ENCODE data around the gene OR6V1. TPM values are rescaled to one million over a fixed set of nuclear protein-coding genes. Genes with fewer than 3 reads are reported as not detected.

OR6V1 gene
- total and polyA plus RNA-seq, 2 donors (not counting 1 experiment from before 2014, with no cell fraction given) = not detected

DNA sequence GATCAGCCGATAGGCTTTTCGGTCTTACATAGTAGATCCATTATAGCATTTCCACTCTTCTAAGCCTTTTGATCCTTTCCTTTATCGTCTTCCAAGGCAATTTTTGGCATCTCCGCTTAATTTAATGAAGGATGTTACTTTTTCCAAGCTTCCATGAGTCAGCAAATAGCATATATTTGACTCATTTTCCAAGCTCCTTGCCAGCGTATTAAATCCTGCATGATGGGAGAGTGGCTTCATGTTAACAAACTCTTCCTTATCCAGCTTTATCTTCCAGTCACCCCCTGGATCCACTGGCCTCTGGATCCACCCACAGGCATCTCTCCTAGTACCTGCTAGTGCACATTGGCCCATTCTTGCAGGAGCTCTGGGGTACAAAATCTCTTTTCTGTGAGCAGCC, 38.2 kb upstream of the OR6V1 start:
- Histone ChIP-seq H3K9ac (ENCODE audit: low read length) (peak overlapping the region; percentile 58), H3K4me3 (ENCODE audit: control extremely low read depth in 1 of 5, extremely low read depth in 1 of 5, insufficient read depth in 1 of 5, low read depth in 2 of 5, low read length in 4 of 5) (no peak overlapping the region), H4K20me1 (ENCODE audit: control insufficient read depth, insufficient read depth, low read length, poor library complexity, severe bottlenecking) (no peaks in the 10 kb centered on the region), H2AFZ (ENCODE audit: insufficient read depth, low read depth, low read length, poor library complexity, severe bottlenecking) (peak overlapping the region; percentile 0), H3K4me2 (replicated peaks; ENCODE audit: low read depth, low read length, poor library complexity, severe bottlenecking) (peak overlapping the region; percentile 78), H3K9me3 (ENCODE audit: control extremely low read depth in 1 of 3, control insufficient read depth in 2 of 3, insufficient read depth in 1 of 3, low read length in 2 of 3) (no peaks in the 10 kb centered on the region), H3K79me2 (ENCODE audit: control insufficient read depth, insufficient read depth, low read length) (no peaks in the 10 kb centered on the region), H3K27me3 (replicated peaks in 1 of 4; ENCODE audit: control extremely low read depth in 1 of 4, control insufficient read depth in 3 of 4, insufficient read depth in 4 of 4, low read length in 3 of 4) (no peaks in the 10 kb centered on the region), H3K36me3 (replicated peaks in 1 of 2; ENCODE audit: control extremely low read depth in 1 of 2, control insufficient read depth in 1 of 2, extremely low read depth in 1 of 2, insufficient read depth in 2 of 2, low read length in 1 of 2) (no peaks in the 10 kb centered on the region), H3K4me1 (ENCODE audit: control insufficient read depth in 2 of 2, insufficient read depth in 2 of 2, low read length in 2 of 2) (peaks cover 75 to 83% of the 10 kb centered on the region in 2 donors), H3K27ac (ENCODE audit: low read length in 2 of 2) (peak overlapping the region in 1 of 2 donors; percentile 81)
- ChIA-PET POLR2A (no interaction called here), CTCF (interaction anchor here (0.9 to 24.7 kb wide), 7 partner anchors 8 to 249 kb away, joined by 3 to 809 read pairs (median 4); partner anchors contain the start of genes GSTK1 and TAS2R40)
- H3K9me3 Mint-ChIP-seq (ENCODE audit: insufficient read depth) = no peaks in the 10 kb centered on the region
- DNase-seq = no peak
- 100% methylated on average over 1 of the region's 5 CpGs for WGBS (ENCODE audit: insufficient coverage)
- no peak for TF ChIP-seq EZH2 (IDR thresholded peaks at IDR 0.05; ENCODE audit: borderline replicate concordance, insufficient read depth, low read depth, low read length, poor library complexity, severe bottlenecking)
- TF ChIP-seq, protein P1, sequence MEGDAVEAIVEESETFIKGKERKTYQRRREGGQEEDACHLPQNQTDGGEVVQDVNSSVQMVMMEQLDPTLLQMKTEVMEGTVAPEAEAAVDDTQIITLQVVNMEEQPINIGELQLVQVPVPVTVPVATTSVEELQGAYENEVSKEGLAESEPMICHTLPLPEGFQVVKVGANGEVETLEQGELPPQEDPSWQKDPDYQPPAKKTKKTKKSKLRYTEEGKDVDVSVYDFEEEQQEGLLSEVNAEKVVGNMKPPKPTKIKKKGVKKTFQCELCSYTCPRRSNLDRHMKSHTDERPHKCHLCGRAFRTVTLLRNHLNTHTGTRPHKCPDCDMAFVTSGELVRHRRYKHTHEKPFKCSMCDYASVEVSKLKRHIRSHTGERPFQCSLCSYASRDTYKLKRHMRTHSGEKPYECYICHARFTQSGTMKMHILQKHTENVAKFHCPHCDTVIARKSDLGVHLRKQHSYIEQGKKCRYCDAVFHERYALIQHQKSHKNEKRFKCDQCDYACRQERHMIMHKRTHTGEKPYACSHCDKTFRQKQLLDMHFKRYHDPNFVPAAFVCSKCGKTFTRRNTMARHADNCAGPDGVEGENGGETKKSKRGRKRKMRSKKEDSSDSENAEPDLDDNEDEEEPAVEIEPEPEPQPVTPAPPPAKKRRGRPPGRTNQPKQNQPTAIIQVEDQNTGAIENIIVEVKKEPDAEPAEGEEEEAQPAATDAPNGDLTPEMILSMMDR (IDR thresholded peaks at IDR 0.05) = no peak
- intact Hi-C loops (cut with micrococcal nuclease) = no loop called here
- ATAC-seq (ENCODE audit: low read depth) = no peak
- H3K27ac Mint-ChIP-seq = no peak overlapping the region
- no peaks in the 10 kb centered on the region for H3K27me3 Mint-ChIP-seq
- H3K4me3 Mint-ChIP-seq = peak overlapping the region; percentile 84
- H3K4me1 Mint-ChIP-seq = peaks cover 84% of the 10 kb centered on the region

- no peaks in the 10 kb centered on the region for H3K79me2 ChIP-seq (ENCODE audit: control insufficient read depth, insufficient read depth, low read length)
- H3K27me3 Mint-ChIP-seq = no peaks in the 10 kb centered on the region
- H3K4me2 ChIP-seq (replicated peaks; ENCODE audit: low read depth, low read length, poor library complexity, severe bottlenecking) = peak overlapping the region; percentile 78
- no peaks in the 10 kb centered on the region for H4K20me1 ChIP-seq (ENCODE audit: control insufficient read depth, insufficient read depth, low read length, poor library complexity, severe bottlenecking)
- 36% methylated on average over 2 of the region's 2 CpGs for whole genome bisulfite sequencing (ENCODE audit: insufficient coverage)
- peak overlapping the region; percentile 84 for H3K4me3 Mint-ChIP-seq
- H3K4me1 Mint-ChIP-seq = peaks cover 81% of the 10 kb centered on the region
- ChIA-PET POLR2A (no interaction called here), CTCF (interaction anchor here (1.0 to 24.7 kb wide), 6 partner anchors 9 to 389 kb away, joined by 3 to 809 read pairs (median 6); partner anchors contain the start of gene TAS2R40)
- no peaks in the 10 kb centered on the region for H3K27me3 ChIP-seq (replicated peaks in 1 of 4; ENCODE audit: control extremely low read depth in 1 of 4, control insufficient read depth in 3 of 4, insufficient read depth in 4 of 4, low read length in 3 of 4)
- DNase-seq = peak; percentile 74
- H3K9me3 Mint-ChIP-seq (ENCODE audit: insufficient read depth) = no peaks in the 10 kb centered on the region
- peaks cover 75% of the 10 kb centered on the region in 2 donors for H3K4me1 ChIP-seq (ENCODE audit: control insufficient read depth in 2 of 2, insufficient read depth in 2 of 2, low read length in 2 of 2)
- peak overlapping the region; percentile 78 for H3K27ac Mint-ChIP-seq
- no peaks in the 10 kb centered on the region for H3K36me3 ChIP-seq (replicated peaks in 1 of 2; ENCODE audit: control extremely low read depth in 1 of 2, control insufficient read depth in 1 of 2, extremely low read depth in 1 of 2, insufficient read depth in 2 of 2, low read length in 1 of 2)
- H3K9me3 ChIP-seq (ENCODE audit: control extremely low read depth in 1 of 3, control insufficient read depth in 2 of 3, insufficient read depth in 1 of 3, low read length in 2 of 3) = peaks cover 0 to 6% (median 0%) of the 10 kb centered on the region in 3 donors
- H3K9ac ChIP-seq (ENCODE audit: low read length) = peak overlapping the region; percentile 58
- peak overlapping the region; percentile 81 to 85 for H3K27ac ChIP-seq (ENCODE audit: low read length in 2 of 2)
- peak overlapping the region; percentile 8 to 60 (median 18) for H3K4me3 ChIP-seq (ENCODE audit: control extremely low read depth in 1 of 5, extremely low read depth in 1 of 5, insufficient read depth in 1 of 5, low read depth in 2 of 5, low read length in 4 of 5)
- intact Hi-C loops (cut with micrococcal nuclease) = no loop called here
- no peak for TF ChIP-seq EZH2 (IDR thresholded peaks at IDR 0.05; ENCODE audit: borderline replicate concordance, insufficient read depth, low read depth, low read length, poor library complexity, severe bottlenecking)
- TF ChIP-seq, protein P1 (IDR thresholded peaks at IDR 0.05) = no peak
- peak; percentile 83 for ATAC-seq (ENCODE audit: low read depth)
- peak overlapping the region; percentile 38 for H2AFZ ChIP-seq (ENCODE audit: insufficient read depth, low read depth, low read length, poor library complexity, severe bottlenecking)
Measured at GRCh38 chr7:143015084-143015483, 37.1 kb upstream of the OR6V1 start.

Measured in B cell (primary cell).